Measurements from ENCODE around the gene C3orf80. TPM values are rescaled to one million over a fixed set of nuclear protein-coding genes. Genes with fewer than 3 reads are reported as not detected.

Gene C3orf80
- total RNA-seq, 1 donor from 2014 or later = not detected

DNA sequence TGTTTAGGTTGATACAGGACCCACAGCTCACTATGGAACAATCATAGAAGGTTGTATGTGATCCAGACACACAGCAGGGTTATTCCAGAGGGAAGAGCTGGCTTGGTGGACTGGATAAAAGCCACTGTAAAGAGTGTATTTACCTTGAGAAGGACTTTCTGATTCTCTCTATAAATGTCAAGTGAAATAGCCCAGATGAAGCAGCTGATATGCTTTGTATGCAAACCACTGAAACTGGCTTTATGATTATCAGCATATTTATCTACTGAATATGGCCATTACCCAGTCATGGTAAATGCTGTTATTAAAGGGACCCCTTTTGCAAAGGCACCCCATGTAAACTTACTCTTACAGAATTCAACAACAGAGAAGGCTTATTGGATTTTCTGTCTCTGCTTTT is 28.1 kb downstream of the C3orf80 start:
- Histone ChIP-seq H4K20me1 (ENCODE audit: low read depth) (no peaks in the 10 kb centered on the region), H3K36me3 (no peaks in the 10 kb centered on the region), H3K27me3 (no peaks in the 10 kb centered on the region), H2AFZ (replicated peaks) (no peak overlapping the region), H3K27ac (no peak overlapping the region), H3K4me1 (no peaks in the 10 kb centered on the region), H3K9ac (no peak overlapping the region), H3F3A (ENCODE audit: low read depth) (no peaks in the 10 kb centered on the region), H3K9me3 (ENCODE audit: low read depth) (no peaks in the 10 kb centered on the region), H3K79me2 (ENCODE audit: low read depth) (no peaks in the 10 kb centered on the region), H3K4me2 (no peak overlapping the region), H3K4me3 (no peak overlapping the region)
- no peak overlapping the region for H3K27ac Mint-ChIP-seq
- no peaks in the 10 kb centered on the region for H3K4me1 Mint-ChIP-seq
- H3K27me3 Mint-ChIP-seq (ENCODE audit: insufficient read depth, low read depth) = no peaks in the 10 kb centered on the region
- TF ChIP-seq EZH2 (IDR thresholded peaks at IDR 0.05) = no peak
- peaks cover 1% of the 10 kb centered on the region for H3K36me3 Mint-ChIP-seq
- H3K9me3 Mint-ChIP-seq = no peaks in the 10 kb centered on the region
- DNase-seq (ENCODE audit: low spot score) = no peak
- no peak overlapping the region for H3K4me3 Mint-ChIP-seq

DNA sequence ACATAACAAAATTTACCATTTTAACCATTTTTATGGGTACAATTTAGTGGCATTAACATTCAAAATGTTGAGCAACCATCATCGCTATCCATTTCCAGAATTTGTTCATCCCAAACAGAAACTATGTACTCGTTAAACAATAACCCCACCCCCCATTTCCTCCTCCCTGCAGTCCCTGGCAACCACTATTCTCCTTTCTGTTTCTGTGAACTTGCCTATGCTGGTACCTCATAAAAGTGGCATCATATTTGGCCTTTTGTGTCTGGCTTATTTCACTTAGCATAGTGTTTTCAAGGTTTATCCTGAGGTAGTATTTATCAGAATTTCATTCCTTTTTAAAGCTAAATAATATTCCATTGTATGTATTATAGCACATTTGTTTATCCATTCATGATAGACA is 32.4 kb downstream of the C3orf80 start:
- Histone ChIP-seq H3K79me2 (ENCODE audit: low read depth) (no peaks in the 10 kb centered on the region), H3K4me1 (no peaks in the 10 kb centered on the region), H3K9ac (no peak overlapping the region), H3K9me3 (ENCODE audit: low read depth) (no peaks in the 10 kb centered on the region), H4K20me1 (ENCODE audit: low read depth) (no peaks in the 10 kb centered on the region), H3F3A (ENCODE audit: low read depth) (no peaks in the 10 kb centered on the region), H3K27me3 (no peaks in the 10 kb centered on the region), H3K27ac (no peak overlapping the region), H2AFZ (replicated peaks) (no peak overlapping the region), H3K4me3 (no peak overlapping the region), H3K4me2 (no peak overlapping the region), H3K36me3 (no peaks in the 10 kb centered on the region)
- Mint-ChIP-seq H3K36me3 (peaks cover 1% of the 10 kb centered on the region), H3K4me1 (no peaks in the 10 kb centered on the region), H3K4me3 (no peak overlapping the region), H3K27me3 (ENCODE audit: insufficient read depth, low read depth) (no peaks in the 10 kb centered on the region), H3K27ac (no peak overlapping the region), H3K9me3 (no peaks in the 10 kb centered on the region)
- no peak for DNase-seq (ENCODE audit: low spot score)
- TF ChIP-seq EZH2phosphoT487 (IDR thresholded peaks at IDR 0.05) = no peak
- TF ChIP-seq EZH2 (IDR thresholded peaks at IDR 0.05) = no peak
- TF ChIP-seq, protein P1, sequence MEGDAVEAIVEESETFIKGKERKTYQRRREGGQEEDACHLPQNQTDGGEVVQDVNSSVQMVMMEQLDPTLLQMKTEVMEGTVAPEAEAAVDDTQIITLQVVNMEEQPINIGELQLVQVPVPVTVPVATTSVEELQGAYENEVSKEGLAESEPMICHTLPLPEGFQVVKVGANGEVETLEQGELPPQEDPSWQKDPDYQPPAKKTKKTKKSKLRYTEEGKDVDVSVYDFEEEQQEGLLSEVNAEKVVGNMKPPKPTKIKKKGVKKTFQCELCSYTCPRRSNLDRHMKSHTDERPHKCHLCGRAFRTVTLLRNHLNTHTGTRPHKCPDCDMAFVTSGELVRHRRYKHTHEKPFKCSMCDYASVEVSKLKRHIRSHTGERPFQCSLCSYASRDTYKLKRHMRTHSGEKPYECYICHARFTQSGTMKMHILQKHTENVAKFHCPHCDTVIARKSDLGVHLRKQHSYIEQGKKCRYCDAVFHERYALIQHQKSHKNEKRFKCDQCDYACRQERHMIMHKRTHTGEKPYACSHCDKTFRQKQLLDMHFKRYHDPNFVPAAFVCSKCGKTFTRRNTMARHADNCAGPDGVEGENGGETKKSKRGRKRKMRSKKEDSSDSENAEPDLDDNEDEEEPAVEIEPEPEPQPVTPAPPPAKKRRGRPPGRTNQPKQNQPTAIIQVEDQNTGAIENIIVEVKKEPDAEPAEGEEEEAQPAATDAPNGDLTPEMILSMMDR (IDR thresholded peaks at IDR 0.05) = no peak

DNA sequence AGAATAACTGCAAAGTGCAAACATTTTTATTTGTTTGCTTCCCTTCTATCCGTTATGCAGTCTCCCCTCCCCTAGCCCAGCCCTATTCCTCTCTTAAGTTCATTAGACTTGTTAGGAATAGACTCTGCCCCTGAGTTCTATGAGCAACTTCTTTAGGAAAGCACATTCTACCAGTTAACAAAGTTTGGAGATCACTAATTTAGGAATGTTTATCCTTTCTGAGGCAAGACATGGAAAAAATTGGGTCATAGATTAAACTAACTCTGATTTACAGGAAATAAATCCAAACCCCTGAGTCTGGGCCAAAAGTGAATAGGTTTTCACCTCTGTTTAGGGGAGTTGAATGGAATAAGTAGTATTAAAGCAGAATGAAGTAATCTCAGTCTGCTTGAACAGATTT is 34.4 kb downstream of the C3orf80 start:
- no peak for DNase-seq (ENCODE audit: low spot score)
- peaks cover 2% of the 10 kb centered on the region for H3K27me3 Mint-ChIP-seq (ENCODE audit: insufficient read depth, low read depth)
- TF ChIP-seq EZH2 (IDR thresholded peaks at IDR 0.05) (no peak), EZH2phosphoT487 (IDR thresholded peaks at IDR 0.05) (no peak)
- TF ChIP-seq, protein P1 (IDR thresholded peaks at IDR 0.05) = no peak

DNA sequence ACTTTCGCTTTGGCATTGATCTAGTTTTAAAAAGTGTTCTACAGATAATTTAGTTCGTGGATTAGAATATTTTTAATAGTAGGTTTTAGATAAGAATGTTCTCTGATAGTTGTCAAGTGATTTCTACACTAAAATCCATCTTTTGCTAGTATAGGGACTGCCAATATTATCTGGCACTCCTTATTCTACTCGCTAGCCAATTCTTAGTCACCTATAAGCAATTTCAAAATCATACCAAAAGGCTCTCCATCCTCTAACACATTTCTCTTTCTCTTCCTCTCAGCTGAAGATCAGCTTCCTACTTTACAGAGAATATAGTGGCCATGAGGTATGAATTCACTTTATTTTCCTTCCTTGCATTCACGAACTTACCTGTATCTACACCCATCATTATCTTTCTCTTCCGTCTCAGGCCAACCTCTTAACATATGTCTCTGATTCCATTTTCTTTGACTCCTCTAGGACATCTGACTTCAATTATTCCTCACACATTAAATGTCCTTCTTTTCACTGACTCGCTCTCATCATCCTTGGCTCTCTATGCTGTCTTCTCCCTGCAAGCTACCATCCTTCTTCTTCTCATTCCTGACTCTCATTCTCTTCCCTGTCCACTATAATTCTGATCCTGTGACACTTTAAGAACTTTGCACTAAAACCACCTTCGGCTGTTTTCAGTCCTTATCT is 35.5 kb downstream of the C3orf80 start:
- Histone ChIP-seq H3F3A (ENCODE audit: low read depth) (no peaks in the 10 kb centered on the region), H3K9ac (no peak overlapping the region), H3K27me3 (no peaks in the 10 kb centered on the region), H2AFZ (replicated peaks) (no peak overlapping the region), H3K36me3 (no peaks in the 10 kb centered on the region), H3K79me2 (ENCODE audit: low read depth) (no peaks in the 10 kb centered on the region), H3K9me3 (ENCODE audit: low read depth) (no peaks in the 10 kb centered on the region), H3K27ac (no peak overlapping the region), H4K20me1 (ENCODE audit: low read depth) (no peaks in the 10 kb centered on the region), H3K4me3 (no peak overlapping the region), H3K4me1 (no peaks in the 10 kb centered on the region), H3K4me2 (no peak overlapping the region)
- no peak overlapping the region for H3K4me3 Mint-ChIP-seq
- H3K27me3 Mint-ChIP-seq (ENCODE audit: insufficient read depth, low read depth) = peaks cover 2% of the 10 kb centered on the region
- H3K27ac Mint-ChIP-seq = no peak overlapping the region
- H3K36me3 Mint-ChIP-seq = peaks cover 7% of the 10 kb centered on the region
- no peak for DNase-seq (ENCODE audit: low spot score)
- H3K9me3 Mint-ChIP-seq = no peaks in the 10 kb centered on the region
- TF ChIP-seq EZH2 (IDR thresholded peaks at IDR 0.05) (no peak), EZH2phosphoT487 (IDR thresholded peaks at IDR 0.05) (no peak)
- TF ChIP-seq, protein P1 (IDR thresholded peaks at IDR 0.05) = no peak
- H3K4me1 Mint-ChIP-seq = no peaks in the 10 kb centered on the region

More for the DNA sequence above, 34.4 kb downstream of the C3orf80 start:
- H3K79me2 ChIP-seq (ENCODE audit: low read depth) = no peaks in the 10 kb centered on the region
- no peaks in the 10 kb centered on the region for H3K36me3 ChIP-seq
- H3K4me2 ChIP-seq = no peak overlapping the region
- H3K27ac Mint-ChIP-seq = no peak overlapping the region
- no peaks in the 10 kb centered on the region for H3K27me3 ChIP-seq
- H3K4me3 ChIP-seq = no peak overlapping the region
- H3K4me3 Mint-ChIP-seq = no peak overlapping the region
- no peaks in the 10 kb centered on the region for H3K4me1 Mint-ChIP-seq
- peaks cover 4% of the 10 kb centered on the region for H3K36me3 Mint-ChIP-seq
- H3K9ac ChIP-seq = no peak overlapping the region
- H4K20me1 ChIP-seq (ENCODE audit: low read depth) = no peaks in the 10 kb centered on the region
- no peaks in the 10 kb centered on the region for H3K9me3 Mint-ChIP-seq
- H2AFZ ChIP-seq (replicated peaks) = no peak overlapping the region
- no peaks in the 10 kb centered on the region for H3K4me1 ChIP-seq
- H3K27ac ChIP-seq = no peak overlapping the region
- no peaks in the 10 kb centered on the region for H3F3A ChIP-seq (ENCODE audit: low read depth)
- H3K9me3 ChIP-seq (ENCODE audit: low read depth) = no peaks in the 10 kb centered on the region

All from neural progenitor cell (in vitro differentiated cells).